ENCODE measurements around the gene E2F4. TPM values are rescaled to one million over a fixed set of nuclear protein-coding genes. Genes with fewer than 3 reads are reported as not detected.
A peak's percentile ranks its signal among the peaks of the same experiment; 100 is the strongest.

Gene E2F4
- total and polyA plus RNA-seq, 2 of the 13 experiments (the other 11 are each of a cell fraction or from before 2014, with no cell fraction given) = 84.8 to 91.2 TPM

DNA sequence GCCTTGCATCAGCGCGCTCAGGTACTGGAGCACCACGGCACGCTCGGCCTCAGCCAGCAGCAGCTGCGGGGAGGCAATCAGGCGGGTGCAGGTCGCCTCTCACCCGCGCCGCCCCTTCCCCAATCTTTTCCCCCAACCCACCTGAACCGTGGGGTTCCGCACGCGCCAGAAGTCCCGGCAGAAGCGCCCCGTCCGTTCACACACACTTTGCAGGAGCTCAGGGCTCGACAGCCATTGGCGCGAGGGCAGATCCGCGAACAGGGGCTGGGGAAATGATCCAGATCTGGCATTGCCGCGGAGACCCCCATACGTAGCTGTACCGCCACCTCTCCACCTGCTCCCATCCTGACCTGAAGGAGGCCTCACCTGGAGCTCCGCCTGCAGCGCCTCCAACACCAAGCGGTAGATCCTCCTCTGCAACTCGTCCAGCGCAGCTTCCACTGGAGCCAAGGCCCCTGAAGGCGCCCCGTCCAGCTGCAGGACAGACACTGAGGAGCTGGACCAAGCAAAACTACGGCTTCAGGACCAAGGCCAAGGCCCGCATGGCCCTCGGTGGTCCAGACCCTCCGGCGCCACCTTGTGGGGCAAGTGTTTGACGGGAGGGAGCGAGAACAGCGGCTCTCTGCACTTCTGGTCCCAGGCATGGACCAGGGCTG lies 6.8 kb upstream of the E2F4 start (continued):
- TF ChIP-seq UBTF (CRISPR knock-in tag; IDR thresholded peaks at IDR 0.05) (peak; percentile 76), TEAD3 (CRISPR knock-in tag; optimal IDR thresholded peaks at IDR 0.05; ENCODE audit: borderline replicate concordance) (peak; percentile 74), ZSCAN9 (CRISPR knock-in tag; IDR thresholded peaks at IDR 0.05; ENCODE audit: borderline replicate concordance) (peak; percentile 97), GPN1 (CRISPR knock-in tag; IDR thresholded peaks at IDR 0.05; ENCODE audit: borderline replicate concordance) (peak; percentile 72; the same call in 1 of the 2 replicates), ZNF703 (CRISPR knock-in tag; IDR thresholded peaks at IDR 0.05; ENCODE audit: borderline replicate concordance) (no peak), ZBTB10 (CRISPR knock-in tag; IDR thresholded peaks at IDR 0.05; ENCODE audit: borderline replicate concordance) (no peak), ZNF3 (CRISPR knock-in tag; IDR thresholded peaks at IDR 0.05) (no peak), ELF4 (CRISPR knock-in tag; IDR thresholded peaks at IDR 0.05; ENCODE audit: borderline replicate concordance) (no peak), AKAP8 (CRISPR knock-in tag; IDR thresholded peaks at IDR 0.05) (no peak), ZC3H4 (CRISPR knock-in tag; IDR thresholded peaks at IDR 0.05; ENCODE audit: borderline replicate concordance) (0 out of 2 replicates have a peak, but pooled peaks have one; percentile 74), ZNF547 (CRISPR knock-in tag; IDR thresholded peaks at IDR 0.05) (peak; percentile 74; the same call in 1 of the 2 replicates), NFRKB (IDR thresholded peaks at IDR 0.05) (no peak), AGO1 (IDR thresholded peaks at IDR 0.05; ENCODE audit: low read depth, low read length, poor library complexity, severe bottlenecking) (no peak), ZNF362 (CRISPR knock-in tag; IDR thresholded peaks at IDR 0.05; ENCODE audit: borderline replicate concordance) (peak; percentile 17; the same call in 1 of the 2 replicates), POLR2A (IDR thresholded peaks at IDR 0.05; ENCODE audit: insufficient read depth in 1 of 2, low read depth in 2 of 2, low read length in 2 of 2) (no peak), RBM39 (IDR thresholded peaks at IDR 0.05; ENCODE audit: low read depth, low read length, poor library complexity, severe bottlenecking) (peak; percentile 48), CREM (IDR thresholded peaks at IDR 0.05) (no peak), CREM (CRISPR knock-in tag; IDR thresholded peaks at IDR 0.05) (no peak), SNAPC2 (CRISPR knock-in tag; IDR thresholded peaks at IDR 0.05) (0 out of 2 replicates have a peak, but pooled peaks have one; percentile 27), KLF13 (CRISPR knock-in tag; IDR thresholded peaks at IDR 0.05) (peak; percentile 87), ZBTB7A (CRISPR knock-in tag; IDR thresholded peaks at IDR 0.05) (peak; percentile 91)
